ENCODE results near the gene NRXN3. TPM values are rescaled to one million over a fixed set of nuclear protein-coding genes. Genes with fewer than 3 reads are reported as not detected.

The NRXN3 gene
- total and polyA plus RNA-seq, 2 donors (not counting 1 experiment from before 2014, with no cell fraction given) = not detected

DNA sequence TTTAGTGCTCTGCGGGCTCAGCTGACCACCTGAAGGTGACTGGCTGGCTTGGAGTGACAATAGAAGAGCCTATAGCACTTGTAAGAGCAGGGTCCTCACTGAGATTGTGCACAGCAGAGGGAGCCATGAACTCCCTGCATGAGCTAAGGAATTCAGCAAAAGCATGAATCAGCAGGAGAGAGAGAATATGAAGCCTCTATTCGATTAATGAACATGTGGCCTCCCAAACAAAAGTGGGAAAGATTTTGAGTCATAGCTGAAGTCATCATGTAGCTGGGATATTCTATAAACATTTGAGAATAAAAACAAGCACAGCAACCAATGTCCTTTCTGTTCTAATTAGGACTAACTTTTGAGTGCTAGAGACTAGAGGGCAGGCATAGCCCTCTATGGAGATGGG lies 1414.5 kb downstream of the NRXN3 start:
- no peak for TF ChIP-seq EZH2 (IDR thresholded peaks at IDR 0.05; ENCODE audit: borderline replicate concordance, insufficient read depth, low read depth, low read length, poor library complexity, severe bottlenecking)
- TF ChIP-seq, protein P1, sequence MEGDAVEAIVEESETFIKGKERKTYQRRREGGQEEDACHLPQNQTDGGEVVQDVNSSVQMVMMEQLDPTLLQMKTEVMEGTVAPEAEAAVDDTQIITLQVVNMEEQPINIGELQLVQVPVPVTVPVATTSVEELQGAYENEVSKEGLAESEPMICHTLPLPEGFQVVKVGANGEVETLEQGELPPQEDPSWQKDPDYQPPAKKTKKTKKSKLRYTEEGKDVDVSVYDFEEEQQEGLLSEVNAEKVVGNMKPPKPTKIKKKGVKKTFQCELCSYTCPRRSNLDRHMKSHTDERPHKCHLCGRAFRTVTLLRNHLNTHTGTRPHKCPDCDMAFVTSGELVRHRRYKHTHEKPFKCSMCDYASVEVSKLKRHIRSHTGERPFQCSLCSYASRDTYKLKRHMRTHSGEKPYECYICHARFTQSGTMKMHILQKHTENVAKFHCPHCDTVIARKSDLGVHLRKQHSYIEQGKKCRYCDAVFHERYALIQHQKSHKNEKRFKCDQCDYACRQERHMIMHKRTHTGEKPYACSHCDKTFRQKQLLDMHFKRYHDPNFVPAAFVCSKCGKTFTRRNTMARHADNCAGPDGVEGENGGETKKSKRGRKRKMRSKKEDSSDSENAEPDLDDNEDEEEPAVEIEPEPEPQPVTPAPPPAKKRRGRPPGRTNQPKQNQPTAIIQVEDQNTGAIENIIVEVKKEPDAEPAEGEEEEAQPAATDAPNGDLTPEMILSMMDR (IDR thresholded peaks at IDR 0.05) = no peak
- Mint-ChIP-seq H3K4me1 (no peaks in the 10 kb centered on the region), H3K4me3 (no peak overlapping the region), H3K27me3 (no peaks in the 10 kb centered on the region), H3K27ac (no peak overlapping the region), H3K9me3 (ENCODE audit: insufficient read depth) (peaks cover 4% of the 10 kb centered on the region)
- WGBS (ENCODE audit: insufficient coverage) = no CpG with 5 or more reads among the region's 2 CpGs
- DNase-seq (no peak), ATAC-seq (ENCODE audit: low read depth) (no peak)
- no peaks in the 10 kb centered on the region for H3K4me1 ChIP-seq (ENCODE audit: control insufficient read depth in 2 of 2, insufficient read depth in 2 of 2, low read length in 2 of 2)
- no peaks in the 10 kb centered on the region for H4K20me1 ChIP-seq (ENCODE audit: control insufficient read depth, insufficient read depth, low read length, poor library complexity, severe bottlenecking)
- H3K9ac ChIP-seq (ENCODE audit: low read length) = no peak overlapping the region
- H3K4me3 ChIP-seq (ENCODE audit: control extremely low read depth in 1 of 5, extremely low read depth in 1 of 5, insufficient read depth in 1 of 5, low read depth in 2 of 5, low read length in 4 of 5) = no peak overlapping the region
- H3K36me3 ChIP-seq (replicated peaks in 1 of 2; ENCODE audit: control extremely low read depth in 1 of 2, control insufficient read depth in 1 of 2, extremely low read depth in 1 of 2, insufficient read depth in 2 of 2, low read length in 1 of 2) = no peaks in the 10 kb centered on the region
- no peaks in the 10 kb centered on the region for H3K9me3 ChIP-seq (ENCODE audit: control extremely low read depth in 1 of 3, control insufficient read depth in 2 of 3, insufficient read depth in 1 of 3, low read length in 2 of 3)
- H3K79me2 ChIP-seq (ENCODE audit: control insufficient read depth, insufficient read depth, low read length) = no peaks in the 10 kb centered on the region
- POLR2A ChIA-PET = no interaction called here
- no peaks in the 10 kb centered on the region for H3K27me3 ChIP-seq (replicated peaks in 1 of 4; ENCODE audit: control extremely low read depth in 1 of 4, control insufficient read depth in 3 of 4, insufficient read depth in 4 of 4, low read length in 3 of 4)
- no peak overlapping the region for H3K4me2 ChIP-seq (replicated peaks; ENCODE audit: low read depth, low read length, poor library complexity, severe bottlenecking)
- H2AFZ ChIP-seq (ENCODE audit: insufficient read depth, low read depth, low read length, poor library complexity, severe bottlenecking) = no peak overlapping the region
- CTCF ChIA-PET = no interaction called here
- intact Hi-C loops (cut with micrococcal nuclease) = no loop called here
- no peak overlapping the region for H3K27ac ChIP-seq (ENCODE audit: low read length in 2 of 2)

DNA sequence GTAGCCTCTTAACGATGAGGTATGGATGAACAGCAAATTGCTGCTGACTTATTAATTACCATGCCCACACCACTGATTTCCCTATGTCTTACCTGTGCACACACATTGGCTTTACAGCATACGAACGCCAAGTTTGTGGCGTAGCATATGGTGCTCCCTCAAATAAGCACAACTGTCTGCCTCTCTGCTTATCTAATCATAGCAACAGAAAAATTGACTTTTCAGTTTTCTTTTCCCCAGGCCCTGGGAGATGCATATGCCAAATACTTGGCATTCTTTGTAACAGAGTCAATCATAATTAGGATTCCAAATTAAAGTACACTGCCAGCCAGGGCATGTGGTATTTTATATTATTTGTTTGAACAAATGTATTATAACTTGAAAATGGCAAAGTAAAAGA lies 1415.7 kb downstream of the NRXN3 start:
- intact Hi-C loops (cut with micrococcal nuclease) = no loop called here
- Histone ChIP-seq H4K20me1 (ENCODE audit: control insufficient read depth, insufficient read depth, low read length, poor library complexity, severe bottlenecking) (no peaks in the 10 kb centered on the region), H3K27ac (ENCODE audit: low read length in 2 of 2) (no peak overlapping the region), H3K79me2 (ENCODE audit: control insufficient read depth, insufficient read depth, low read length) (no peaks in the 10 kb centered on the region), H2AFZ (ENCODE audit: insufficient read depth, low read depth, low read length, poor library complexity, severe bottlenecking) (no peak overlapping the region), H3K27me3 (replicated peaks in 1 of 4; ENCODE audit: control extremely low read depth in 1 of 4, control insufficient read depth in 3 of 4, insufficient read depth in 4 of 4, low read length in 3 of 4) (no peaks in the 10 kb centered on the region), H3K9me3 (ENCODE audit: control extremely low read depth in 1 of 3, control insufficient read depth in 2 of 3, insufficient read depth in 1 of 3, low read length in 2 of 3) (no peaks in the 10 kb centered on the region), H3K4me3 (ENCODE audit: control extremely low read depth in 1 of 5, extremely low read depth in 1 of 5, insufficient read depth in 1 of 5, low read depth in 2 of 5, low read length in 4 of 5) (no peak overlapping the region), H3K36me3 (replicated peaks in 1 of 2; ENCODE audit: control extremely low read depth in 1 of 2, control insufficient read depth in 1 of 2, extremely low read depth in 1 of 2, insufficient read depth in 2 of 2, low read length in 1 of 2) (no peaks in the 10 kb centered on the region), H3K9ac (ENCODE audit: low read length) (no peak overlapping the region), H3K4me2 (replicated peaks; ENCODE audit: low read depth, low read length, poor library complexity, severe bottlenecking) (no peak overlapping the region), H3K4me1 (ENCODE audit: control insufficient read depth in 2 of 2, insufficient read depth in 2 of 2, low read length in 2 of 2) (no peaks in the 10 kb centered on the region)
- DNase-seq = no peak
- Mint-ChIP-seq H3K9me3 (ENCODE audit: insufficient read depth) (peaks cover 6% of the 10 kb centered on the region), H3K27ac (no peak overlapping the region), H3K27me3 (no peaks in the 10 kb centered on the region), H3K4me1 (no peaks in the 10 kb centered on the region), H3K4me3 (no peak overlapping the region)
- no peak for TF ChIP-seq EZH2 (IDR thresholded peaks at IDR 0.05; ENCODE audit: borderline replicate concordance, insufficient read depth, low read depth, low read length, poor library complexity, severe bottlenecking)
- TF ChIP-seq, protein P1 (IDR thresholded peaks at IDR 0.05) = no peak
- ChIA-PET CTCF (no interaction called here), POLR2A (no interaction called here)
- 97% methylated on average over 4 of the region's 4 CpGs for WGBS (ENCODE audit: insufficient coverage)
- ATAC-seq (ENCODE audit: low read depth) = no peak
